Activated CD8-positive, alpha-beta memory T cell treated with anti-CD3 and anti-CD28 coated beads for 36 hours (primary cell): Measurements from ENCODE around the gene S100A6. TPM values are rescaled to one million over a fixed set of nuclear protein-coding genes. Genes with fewer than 3 reads are reported as not detected.
"Not testable (repeated sequence)": the region's sequence is repeated elsewhere in the genome, so short reads cannot be mapped to it uniquely, and the experiment has no call there.

Source experiments
- CTCF ChIA-PET: fragments of 350-600 bp; sonication (Branson Sonifier 250); formaldehyde crosslinking; loops from one replicate; lab custom pipeline; 2021; ENCODE audit warnings: antibody characterized with exemption; lab: Charles Lee
- POLR2A ChIA-PET: fragments of 350-600 bp; sonication (Branson Sonifier 250); formaldehyde crosslinking; loops from one replicate; lab custom pipeline; 2021; ENCODE audit warnings: antibody characterized with exemption; lab: Charles Lee
- total RNA-seq, 2 experiments: library from RNA; stranded (reverse); gene quantifications; one replicate each; pipeline ENCODE4 v1.2.3, GENCODE V29; 2021

S100A6 gene
- total RNA-seq, 2 experiments from 2014 or later = 203 to 213 TPM

GRCh38 chr1:153567621-153568366 lies 32.0 kb upstream of the S100A6 start:
- CTCF ChIA-PET = interaction anchor here (0.7 to 6.3 kb wide), 14 partner anchors 17 to 419 kb away, joined by 3 to 124 read pairs (median 6); partner anchors contain the start of genes CHTOP, S100A4, S100A5 and S100A6

GRCh38 chr1:153566414-153567371 lies 30.9 kb upstream of the S100A6 start:
- ChIA-PET POLR2A (interaction anchor here (1.0 to 1.5 kb wide), 4 partner anchors 22 to 69 kb away, joined by 3 to 17 read pairs (median 8); partner anchors contain the start of genes CHTOP, S100A4 and S100A6), CTCF (interaction anchor here (0.7 to 2.1 kb wide), 9 partner anchors 10 to 69 kb away, joined by 3 to 22 read pairs (median 4); partner anchors contain the start of genes S100A4 and S100A6)

More at GRCh38 chr1:153567621-153568366, 32.0 kb upstream of the S100A6 start:
- POLR2A ChIA-PET = interaction anchor here (0.6 to 1.6 kb wide), 5 partner anchors 10 to 66 kb away, joined by 3 to 9 read pairs (median 6); partner anchors contain the start of genes CHTOP and S100A6

- POLR2A ChIA-PET = interaction anchor here (1.0 to 1.5 kb wide), 4 partner anchors 21 to 70 kb away, joined by 3 to 17 read pairs (median 8); partner anchors contain the start of genes CHTOP, S100A4 and S100A6
Observed at GRCh38 chr1:153565529-153566374, 30.0 kb upstream of the S100A6 start, which contains the start of gene S100A2. TSS of gene S100A2 (minus strand) at chr1:153565844. CDS start at chr1:153563877, 1,967 bp downstream.

GRCh38 chr1:153563991-153564390 lies 28.2 kb upstream of the S100A6 start:
- ChIA-PET CTCF (interaction anchor here (1.3 kb wide), 1 partner anchor 30 kb away, joined by 3 read pairs; no protein-coding TSS in a partner anchor), POLR2A (no interaction called here)

More at GRCh38 chr1:153565529-153566374, 30.0 kb upstream of the S100A6 start, which contains the start of gene S100A2:
- CTCF ChIA-PET = interaction anchor here (0.7 to 2.1 kb wide), 9 partner anchors 10 to 70 kb away, joined by 3 to 22 read pairs (median 4); partner anchors contain the start of genes S100A4 and S100A6

GRCh38 chr1:153563483-153563901 lies 27.7 kb upstream of the S100A6 start:
- POLR2A ChIA-PET = interaction anchor here (0.6 kb wide), 1 partner anchor 77 kb away, joined by 3 read pairs; no protein-coding TSS in a partner anchor

GRCh38 chr1:153562021-153562420 lies 26.2 kb upstream of the S100A6 start:
- CTCF ChIA-PET = interaction anchor here (1.0 kb wide), 1 partner anchor 10 kb away, joined by 3 read pairs; no protein-coding TSS in a partner anchor
- POLR2A ChIA-PET = not testable (repeated sequence)

More at GRCh38 chr1:153563483-153563901, 27.7 kb upstream of the S100A6 start:
- CTCF ChIA-PET = interaction anchor here (1.3 kb wide), 1 partner anchor 30 kb away, joined by 3 read pairs; no protein-coding TSS in a partner anchor

- POLR2A ChIA-PET = no interaction called here
- CTCF ChIA-PET = interaction anchor here (1.0 kb wide), 1 partner anchor 11 kb away, joined by 3 read pairs; no protein-coding TSS in a partner anchor
Observed at GRCh38 chr1:153561466-153561985, 25.7 kb upstream of the S100A6 start.

GRCh38 chr1:153560771-153561465 lies 25.1 kb upstream of the S100A6 start:
- ChIA-PET POLR2A (no interaction called here), CTCF (no interaction called here)

GRCh38 chr1:153560241-153560640 lies 24.4 kb upstream of the S100A6 start:
- POLR2A ChIA-PET = no interaction called here
- CTCF ChIA-PET = no interaction called here

- ChIA-PET CTCF (interaction anchor here (1.8 kb wide), 1 partner anchor 14 kb away, joined by 4 read pairs; no protein-coding TSS in a partner anchor), POLR2A (interaction anchor here (0.6 kb wide), 1 partner anchor 10 kb away, joined by 3 read pairs; no protein-coding TSS in a partner anchor)
Observed at GRCh38 chr1:153557877-153558276, 22.1 kb upstream of the S100A6 start.

GRCh38 chr1:153556348-153556747 lies 20.6 kb upstream of the S100A6 start:
- CTCF ChIA-PET = interaction anchor here (1.3 to 1.8 kb wide), 2 partner anchors 10 to 16 kb away, joined by 3 to 4 read pairs; no protein-coding TSS in a partner anchor
- POLR2A ChIA-PET = no interaction called here

GRCh38 chr1:153553830-153554541 lies 18.2 kb upstream of the S100A6 start:
- ChIA-PET CTCF (no interaction called here), POLR2A (interaction anchor here (1.6 kb wide), 1 partner anchor 18 kb away, joined by 4 read pairs; the partner anchor contains the start of gene S100A6)

GRCh38 chr1:153553096-153553495 lies 17.3 kb upstream of the S100A6 start:
- ChIA-PET CTCF (interaction anchor here (1.4 kb wide), 1 partner anchor 21 kb away, joined by 3 read pairs; no protein-coding TSS in a partner anchor), POLR2A (no interaction called here)

GRCh38 chr1:153552335-153552734 lies 16.5 kb upstream of the S100A6 start:
- POLR2A ChIA-PET = no interaction called here
- CTCF ChIA-PET = interaction anchor here (1.0 to 1.7 kb wide), 4 partner anchors 17 to 84 kb away, joined by 3 to 6 read pairs (median 4); partner anchors contain the start of gene S100A6

- CTCF ChIA-PET = interaction anchor here (1.5 to 1.9 kb wide), 4 partner anchors 16 to 40 kb away, joined by 4 to 7 read pairs (median 6); partner anchors contain the start of gene S100A6
- POLR2A ChIA-PET = interaction anchor here (1.1 kb wide), 1 partner anchor 10 kb away, joined by 3 read pairs; the partner anchor contains the start of gene S100A5
Observed at GRCh38 chr1:153550827-153551500, 15.2 kb upstream of the S100A6 start.
